ENCODE measurements around the gene DAAM1. TPM values are rescaled to one million over a fixed set of nuclear protein-coding genes. Genes with fewer than 3 reads are reported as not detected.

DAAM1 gene
- polyA plus RNA-seq, 1 of the 3 experiments (the other 2 are of a cell fraction): 5.1 TPM

DNA sequence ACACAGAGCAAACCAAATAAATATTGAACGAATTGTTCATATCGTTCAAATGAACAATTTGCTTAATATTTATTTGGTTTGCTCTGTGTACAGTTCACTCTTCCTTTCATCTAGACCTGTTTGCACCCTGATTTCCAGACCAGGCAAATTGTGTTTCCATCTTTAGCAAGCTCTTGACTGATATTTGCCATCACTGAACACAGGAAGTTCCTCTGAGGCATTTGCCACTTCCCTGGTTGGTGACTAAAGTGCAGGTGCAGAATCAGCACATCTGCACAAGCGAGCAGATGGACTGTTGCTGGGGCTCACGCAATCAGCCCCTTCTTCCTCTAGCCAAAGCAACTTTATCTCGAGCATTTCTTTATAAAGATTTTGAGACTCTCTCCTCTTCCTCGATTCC is 112.9 kb downstream of the DAAM1 start:
- Histone ChIP-seq H3K4me1 (ENCODE audit: control insufficient read depth in 1 of 2, insufficient read depth in 2 of 2, low read depth in 1 of 2, low read length in 1 of 2) (peaks cover 5 to 13% of the 10 kb centered on the region in 2 experiments), H3K9ac (no peak overlapping the region), H3K4me3 (ENCODE audit: low read depth in 2 of 2, low read length in 1 of 2) (no peak overlapping the region), H3K36me3 (replicated peaks in 1 of 2; ENCODE audit: control insufficient read depth in 1 of 2, insufficient read depth in 2 of 2, low read length in 1 of 2) (no peaks in the 10 kb centered on the region), H2AFZ (ENCODE audit: low read depth) (no peak overlapping the region), H3K27me3 (ENCODE audit: insufficient read depth) (no peaks in the 10 kb centered on the region), H3K79me2 (ENCODE audit: insufficient read depth) (no peaks in the 10 kb centered on the region), H3K27ac (ENCODE audit: low read depth in 2 of 2, low read length in 1 of 2) (no peak overlapping the region), H3K9me2 (no peaks in the 10 kb centered on the region), H4K20me1 (ENCODE audit: insufficient read depth) (no peaks in the 10 kb centered on the region), H3K4me2 (no peak overlapping the region), H3K9me3 (no peaks in the 10 kb centered on the region), H3F3A (replicated peaks; ENCODE audit: insufficient read depth) (peaks cover 13% of the 10 kb centered on the region)
- POLR2A ChIA-PET: no interaction called here
- CTCF ChIA-PET: no interaction called here
- no peak for DNase-seq
- TF ChIP-seq, protein P1, sequence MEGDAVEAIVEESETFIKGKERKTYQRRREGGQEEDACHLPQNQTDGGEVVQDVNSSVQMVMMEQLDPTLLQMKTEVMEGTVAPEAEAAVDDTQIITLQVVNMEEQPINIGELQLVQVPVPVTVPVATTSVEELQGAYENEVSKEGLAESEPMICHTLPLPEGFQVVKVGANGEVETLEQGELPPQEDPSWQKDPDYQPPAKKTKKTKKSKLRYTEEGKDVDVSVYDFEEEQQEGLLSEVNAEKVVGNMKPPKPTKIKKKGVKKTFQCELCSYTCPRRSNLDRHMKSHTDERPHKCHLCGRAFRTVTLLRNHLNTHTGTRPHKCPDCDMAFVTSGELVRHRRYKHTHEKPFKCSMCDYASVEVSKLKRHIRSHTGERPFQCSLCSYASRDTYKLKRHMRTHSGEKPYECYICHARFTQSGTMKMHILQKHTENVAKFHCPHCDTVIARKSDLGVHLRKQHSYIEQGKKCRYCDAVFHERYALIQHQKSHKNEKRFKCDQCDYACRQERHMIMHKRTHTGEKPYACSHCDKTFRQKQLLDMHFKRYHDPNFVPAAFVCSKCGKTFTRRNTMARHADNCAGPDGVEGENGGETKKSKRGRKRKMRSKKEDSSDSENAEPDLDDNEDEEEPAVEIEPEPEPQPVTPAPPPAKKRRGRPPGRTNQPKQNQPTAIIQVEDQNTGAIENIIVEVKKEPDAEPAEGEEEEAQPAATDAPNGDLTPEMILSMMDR (IDR thresholded peaks at IDR 0.05): no peak
- no peak for TF ChIP-seq POLR2AphosphoS5 (IDR thresholded peaks at IDR 0.05; ENCODE audit: low read depth, low read length)
- no peak for TF ChIP-seq YY1 (IDR thresholded peaks at IDR 0.05; ENCODE audit: low read depth)
- TF ChIP-seq RFX5 (IDR thresholded peaks at IDR 0.05; ENCODE audit: low read length): no peak
- no peak for TF ChIP-seq JUND (IDR thresholded peaks at IDR 0.05)
- no peak for TF ChIP-seq SMC3 (IDR thresholded peaks at IDR 0.05; ENCODE audit: low read depth, low read length)
- TF ChIP-seq TEAD4 (IDR thresholded peaks at IDR 0.05; ENCODE audit: borderline replicate concordance, insufficient read depth): no peak
- TF ChIP-seq NRF1 (IDR thresholded peaks at IDR 0.05; ENCODE audit: low read depth, low read length): no peak
- TF ChIP-seq TCF12 (IDR thresholded peaks at IDR 0.05): no peak
- TF ChIP-seq, protein P2, sequence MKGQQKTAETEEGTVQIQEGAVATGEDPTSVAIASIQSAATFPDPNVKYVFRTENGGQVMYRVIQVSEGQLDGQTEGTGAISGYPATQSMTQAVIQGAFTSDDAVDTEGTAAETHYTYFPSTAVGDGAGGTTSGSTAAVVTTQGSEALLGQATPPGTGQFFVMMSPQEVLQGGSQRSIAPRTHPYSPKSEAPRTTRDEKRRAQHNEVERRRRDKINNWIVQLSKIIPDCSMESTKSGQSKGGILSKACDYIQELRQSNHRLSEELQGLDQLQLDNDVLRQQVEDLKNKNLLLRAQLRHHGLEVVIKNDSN (IDR thresholded peaks at IDR 0.05; ENCODE audit: borderline replicate concordance, low read depth): no peak
- TF ChIP-seq EP300 (IDR thresholded peaks at IDR 0.05; ENCODE audit: borderline replicate concordance in 1 of 2, low read depth in 1 of 2, low read length in 1 of 2): no peak
- TF ChIP-seq SIN3A (IDR thresholded peaks at IDR 0.05; ENCODE audit: borderline replicate concordance, low read depth, low read length): no peak
- TF ChIP-seq RAD21 (IDR thresholded peaks at IDR 0.05; ENCODE audit: low read length): no peak
- TF ChIP-seq, protein P3, sequence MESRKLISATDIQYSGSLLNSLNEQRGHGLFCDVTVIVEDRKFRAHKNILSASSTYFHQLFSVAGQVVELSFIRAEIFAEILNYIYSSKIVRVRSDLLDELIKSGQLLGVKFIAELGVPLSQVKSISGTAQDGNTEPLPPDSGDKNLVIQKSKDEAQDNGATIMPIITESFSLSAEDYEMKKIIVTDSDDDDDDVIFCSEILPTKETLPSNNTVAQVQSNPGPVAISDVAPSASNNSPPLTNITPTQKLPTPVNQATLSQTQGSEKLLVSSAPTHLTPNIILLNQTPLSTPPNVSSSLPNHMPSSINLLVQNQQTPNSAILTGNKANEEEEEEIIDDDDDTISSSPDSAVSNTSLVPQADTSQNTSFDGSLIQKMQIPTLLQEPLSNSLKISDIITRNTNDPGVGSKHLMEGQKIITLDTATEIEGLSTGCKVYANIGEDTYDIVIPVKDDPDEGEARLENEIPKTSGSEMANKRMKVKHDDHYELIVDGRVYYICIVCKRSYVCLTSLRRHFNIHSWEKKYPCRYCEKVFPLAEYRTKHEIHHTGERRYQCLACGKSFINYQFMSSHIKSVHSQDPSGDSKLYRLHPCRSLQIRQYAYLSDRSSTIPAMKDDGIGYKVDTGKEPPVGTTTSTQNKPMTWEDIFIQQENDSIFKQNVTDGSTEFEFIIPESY (IDR thresholded peaks at IDR 0.05; ENCODE audit: borderline replicate concordance, low read depth): no peak
- 92% methylated on average over 6 of the region's 6 CpGs for WGBS (ENCODE audit: low lambda C conversion rate)

DNA sequence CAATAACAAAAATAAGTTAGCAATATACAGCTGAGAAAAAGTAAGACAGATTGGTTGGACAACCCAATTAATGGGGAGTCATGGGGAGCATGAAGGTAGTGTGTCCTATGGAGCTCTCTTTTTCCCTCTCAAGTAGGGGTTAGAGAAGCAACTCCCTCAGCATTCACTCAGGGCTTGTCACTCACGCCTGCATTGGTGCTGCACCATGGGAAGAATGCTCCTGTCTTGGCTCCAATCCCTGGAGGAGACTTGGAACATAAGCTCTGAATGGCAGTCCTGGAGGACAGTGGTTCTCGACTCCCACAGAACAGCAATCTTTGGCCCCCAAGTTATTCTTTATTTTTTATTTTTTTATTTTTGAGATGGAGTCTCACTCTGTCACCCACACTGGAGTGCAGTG is 113.8 kb downstream of the DAAM1 start:
- ChIA-PET CTCF (no interaction called here), POLR2A (no interaction called here)
- no peaks in the 10 kb centered on the region for H3K9me2 ChIP-seq
- H2AFZ ChIP-seq (ENCODE audit: low read depth): no peak overlapping the region
- H3F3A ChIP-seq (replicated peaks; ENCODE audit: insufficient read depth): peaks cover 22% of the 10 kb centered on the region
- no peak for DNase-seq
- no peak overlapping the region for H3K9ac ChIP-seq
- H3K79me2 ChIP-seq (ENCODE audit: insufficient read depth): no peaks in the 10 kb centered on the region
- no peak overlapping the region for H3K27ac ChIP-seq (ENCODE audit: low read depth in 2 of 2, low read length in 1 of 2)
- no peaks in the 10 kb centered on the region for H4K20me1 ChIP-seq (ENCODE audit: insufficient read depth)
- H3K9me3 ChIP-seq: no peaks in the 10 kb centered on the region
- H3K4me3 ChIP-seq (ENCODE audit: low read depth in 2 of 2, low read length in 1 of 2): no peak overlapping the region
- 100% methylated on average over 1 of the region's 2 CpGs for WGBS (ENCODE audit: low lambda C conversion rate)
- no peaks in the 10 kb centered on the region for H3K27me3 ChIP-seq (ENCODE audit: insufficient read depth)
- H3K4me1 ChIP-seq (ENCODE audit: control insufficient read depth in 1 of 2, insufficient read depth in 2 of 2, low read depth in 1 of 2, low read length in 1 of 2): peaks cover 5 to 19% of the 10 kb centered on the region in 2 experiments
- TF ChIP-seq FOXM1 (IDR thresholded peaks at IDR 0.05; ENCODE audit: low read depth) (no peak), MEF2A (IDR thresholded peaks at IDR 0.05; ENCODE audit: borderline replicate concordance, low read depth) (no peak), GABPA (IDR thresholded peaks at IDR 0.05; ENCODE audit: low read depth) (no peak), CHD2 (IDR thresholded peaks at IDR 0.05; ENCODE audit: low read length, partially characterized antibody) (no peak), TCF12 (IDR thresholded peaks at IDR 0.05) (no peak), SIN3A (IDR thresholded peaks at IDR 0.05; ENCODE audit: borderline replicate concordance, low read depth, low read length) (no peak), FOSL2 (IDR thresholded peaks at IDR 0.05; ENCODE audit: borderline replicate concordance, low read depth) (no peak), ELF1 (IDR thresholded peaks at IDR 0.05) (no peak)
- TF ChIP-seq, protein P4, sequence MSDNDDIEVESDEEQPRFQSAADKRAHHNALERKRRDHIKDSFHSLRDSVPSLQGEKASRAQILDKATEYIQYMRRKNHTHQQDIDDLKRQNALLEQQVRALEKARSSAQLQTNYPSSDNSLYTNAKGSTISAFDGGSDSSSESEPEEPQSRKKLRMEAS (IDR thresholded peaks at IDR 0.05; ENCODE audit: low read depth): no peak
- TF ChIP-seq, protein P5, sequence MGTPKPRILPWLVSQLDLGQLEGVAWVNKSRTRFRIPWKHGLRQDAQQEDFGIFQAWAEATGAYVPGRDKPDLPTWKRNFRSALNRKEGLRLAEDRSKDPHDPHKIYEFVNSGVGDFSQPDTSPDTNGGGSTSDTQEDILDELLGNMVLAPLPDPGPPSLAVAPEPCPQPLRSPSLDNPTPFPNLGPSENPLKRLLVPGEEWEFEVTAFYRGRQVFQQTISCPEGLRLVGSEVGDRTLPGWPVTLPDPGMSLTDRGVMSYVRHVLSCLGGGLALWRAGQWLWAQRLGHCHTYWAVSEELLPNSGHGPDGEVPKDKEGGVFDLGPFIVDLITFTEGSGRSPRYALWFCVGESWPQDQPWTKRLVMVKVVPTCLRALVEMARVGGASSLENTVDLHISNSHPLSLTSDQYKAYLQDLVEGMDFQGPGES (IDR thresholded peaks at IDR 0.05; ENCODE audit: low read depth, low read length): no peak
- H3K36me3 ChIP-seq (replicated peaks in 1 of 2; ENCODE audit: control insufficient read depth in 1 of 2, insufficient read depth in 2 of 2, low read length in 1 of 2): no peaks in the 10 kb centered on the region
- H3K4me2 ChIP-seq: no peak overlapping the region
